ENCODE measurements around the gene ADAM17. TPM values are rescaled to one million over a fixed set of nuclear protein-coding genes. Genes with fewer than 3 reads are reported as not detected.

Gene ADAM17
- total and polyA plus RNA-seq, 9 of the 15 experiments (the other 6 are each of a cell fraction or from before 2014, with no cell fraction given): 5.8 to 30.0 (median 19.0) TPM

- Histone ChIP-seq H3K4me3 (no peak overlapping the region), H3K4me2 (ENCODE audit: insufficient read depth, low read length) (no peak overlapping the region), H3K9me3 (replicated peaks; ENCODE audit: control insufficient read depth, insufficient read depth, low read depth, low read length) (no peaks in the 10 kb centered on the region), H3K27me3 (ENCODE audit: control insufficient read depth in 2 of 2, insufficient read depth in 2 of 2, low read length in 2 of 2) (no peaks in the 10 kb centered on the region), H3K27ac (ENCODE audit: extremely low read depth, low read depth, low read length) (no peak overlapping the region), H3K4me1 (replicated peaks in 1 of 2; ENCODE audit: control insufficient read depth in 2 of 2, insufficient read depth in 2 of 2, low read length in 2 of 2) (no peaks in the 10 kb centered on the region), H2AFZ (ENCODE audit: low read depth, low read length) (no peak overlapping the region), H3K79me2 (ENCODE audit: control insufficient read depth, insufficient read depth, low read length) (no peaks in the 10 kb centered on the region), H3K9me1 (ENCODE audit: control insufficient read depth, insufficient read depth, low read length) (no peaks in the 10 kb centered on the region), H4K20me1 (replicated peaks; ENCODE audit: control insufficient read depth, insufficient read depth, low read length) (no peaks in the 10 kb centered on the region), H3K36me3 (ENCODE audit: control insufficient read depth, insufficient read depth, low read length) (peaks cover 51% of the 10 kb centered on the region), H3K9ac (ENCODE audit: insufficient read depth in 1 of 2, low read depth in 2 of 2, low read length in 2 of 2) (no peak overlapping the region)
- TF ChIP-seq PBX2 (CRISPR knock-in tag; IDR thresholded peaks at IDR 0.05; ENCODE audit: low read depth): no peak
- no peak for TF ChIP-seq PBX2 (tag; conservative IDR thresholded peaks at IDR 0.05; ENCODE audit: low read depth)
- TF ChIP-seq ZNF445 (CRISPR knock-in tag; IDR thresholded peaks at IDR 0.05; ENCODE audit: low read depth): no peak
- no peak for TF ChIP-seq ZNF253 (CRISPR knock-in tag; conservative IDR thresholded peaks at IDR 0.05)
- 24% methylated on average over 1 of the region's 1 CpG for WGBS (ENCODE audit: insufficient coverage, low coverage, missing lambda C conversion rate)
- no TSS peak for BruUV-seq (replicated peaks)
- CTCF ChIA-PET (ENCODE audit: low intra/inter-chr PET ratio): no interaction called here
- DNase-seq (ENCODE audit: extremely low read depth in 1 of 4, low spot score in 3 of 4) (no peak), FAIRE-seq (no peak), ATAC-seq (no peak)
- in situ Hi-C loops (cut with MboI): no loop called here
- POLR2A ChIA-PET: no interaction called here
- intact Hi-C loops (cut with micrococcal nuclease): no loop called here
These were observed 46.7 kb downstream of the ADAM17 start for GRCh38 chr2:9508931-9509330.
